ENCODE data around the gene YLPM1.

- TF ChIP-seq SP1 (IDR thresholded peaks at IDR 0.05) (no peak), L3MBTL2 (conservative IDR thresholded peaks at IDR 0.05) (no peak), ZNF384 (IDR thresholded peaks at IDR 0.05) (no peak)
These were observed 118.5 kb downstream of the YLPM1 start, which contains the start of gene DLST for GRCh38 chr14:74881431-74882102.

Measured in HEK293T (cell line).